Measurements from ENCODE around the gene SAMD4A. TPM values are rescaled to one million over a fixed set of nuclear protein-coding genes. Genes with fewer than 3 reads are reported as not detected.

The SAMD4A gene
- total and polyA plus RNA-seq, 8 donors = 2.9 to 12.2 (median 9.4) TPM

DNA sequence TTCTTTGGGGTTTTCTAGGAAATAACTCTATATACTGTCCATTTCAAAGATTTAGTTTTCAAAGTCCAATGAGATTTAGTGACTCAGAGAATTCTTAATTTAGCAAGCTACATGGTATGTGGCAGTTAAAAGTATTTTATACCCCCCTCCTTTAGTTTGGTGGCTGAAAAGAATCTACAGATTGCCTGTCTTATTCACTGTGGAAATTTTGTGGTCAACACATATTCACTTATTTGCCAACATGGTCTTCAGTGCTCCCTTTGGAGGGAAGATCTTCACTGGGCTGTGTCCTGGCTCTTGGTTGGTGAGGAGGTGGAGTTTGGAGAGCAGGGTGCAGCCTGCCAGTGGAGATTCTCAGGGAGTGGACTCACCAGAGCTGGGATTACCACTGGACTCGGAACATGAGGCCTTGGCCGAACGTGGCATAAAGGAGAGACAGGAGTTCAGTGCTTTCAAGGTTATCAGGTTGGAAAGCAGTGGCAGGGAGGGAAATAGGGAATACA, 39.8 kb downstream of the SAMD4A start:
- Histone ChIP-seq H3K27me3 (no peaks in the 10 kb centered on the region), H3K4me3 (no peak overlapping the region), H3K36me3 (no peaks in the 10 kb centered on the region), H3K9me3 (no peaks in the 10 kb centered on the region), H3K4me1 (no peaks in the 10 kb centered on the region), H3K27ac (no peak overlapping the region)
- FAIRE-seq = no peak
- no peak for DNase-seq
- TF ChIP-seq, protein P1, sequence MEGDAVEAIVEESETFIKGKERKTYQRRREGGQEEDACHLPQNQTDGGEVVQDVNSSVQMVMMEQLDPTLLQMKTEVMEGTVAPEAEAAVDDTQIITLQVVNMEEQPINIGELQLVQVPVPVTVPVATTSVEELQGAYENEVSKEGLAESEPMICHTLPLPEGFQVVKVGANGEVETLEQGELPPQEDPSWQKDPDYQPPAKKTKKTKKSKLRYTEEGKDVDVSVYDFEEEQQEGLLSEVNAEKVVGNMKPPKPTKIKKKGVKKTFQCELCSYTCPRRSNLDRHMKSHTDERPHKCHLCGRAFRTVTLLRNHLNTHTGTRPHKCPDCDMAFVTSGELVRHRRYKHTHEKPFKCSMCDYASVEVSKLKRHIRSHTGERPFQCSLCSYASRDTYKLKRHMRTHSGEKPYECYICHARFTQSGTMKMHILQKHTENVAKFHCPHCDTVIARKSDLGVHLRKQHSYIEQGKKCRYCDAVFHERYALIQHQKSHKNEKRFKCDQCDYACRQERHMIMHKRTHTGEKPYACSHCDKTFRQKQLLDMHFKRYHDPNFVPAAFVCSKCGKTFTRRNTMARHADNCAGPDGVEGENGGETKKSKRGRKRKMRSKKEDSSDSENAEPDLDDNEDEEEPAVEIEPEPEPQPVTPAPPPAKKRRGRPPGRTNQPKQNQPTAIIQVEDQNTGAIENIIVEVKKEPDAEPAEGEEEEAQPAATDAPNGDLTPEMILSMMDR (IDR thresholded peaks at IDR 0.05) = no peak
- intact Hi-C loops (cut with DNase I) = no loop called here
- 58 to 70% methylated on average over 3 of the region's 3 CpGs for WGBS, 2 donors
- no peak for ATAC-seq

DNA sequence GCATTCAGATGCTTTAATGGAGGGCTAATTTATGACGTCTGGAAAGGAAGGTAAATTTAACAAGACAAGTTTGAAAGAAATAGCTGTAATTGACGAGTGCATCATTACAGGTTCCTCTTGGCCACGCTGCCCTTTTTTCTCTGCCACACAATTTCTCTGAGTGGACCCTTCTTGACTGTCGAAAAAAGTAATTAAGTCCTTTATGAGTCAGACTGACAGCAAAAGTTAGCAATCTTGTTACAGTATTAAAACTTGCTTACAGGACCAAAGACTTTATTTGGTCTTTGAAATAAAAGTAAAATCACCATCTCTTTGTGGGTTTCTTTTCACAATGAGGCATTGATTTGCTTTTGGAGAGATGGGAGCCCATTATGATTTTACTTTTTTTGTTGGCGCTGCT, 42.6 kb downstream of the SAMD4A start:
- Histone ChIP-seq H3K4me3 (no peak overlapping the region), H3K9me3 (no peaks in the 10 kb centered on the region), H3K27ac (no peak overlapping the region), H3K4me1 (no peaks in the 10 kb centered on the region), H3K36me3 (no peaks in the 10 kb centered on the region), H3K27me3 (no peaks in the 10 kb centered on the region)
- ATAC-seq (no peak), FAIRE-seq (no peak), DNase-seq (no peak)
- TF ChIP-seq, protein P1 (IDR thresholded peaks at IDR 0.05) = no peak
- intact Hi-C loops (cut with DNase I) = no loop called here
- WGBS, 2 donors = 74 to 78% methylated on average over 5 of the region's 5 CpGs

DNA sequence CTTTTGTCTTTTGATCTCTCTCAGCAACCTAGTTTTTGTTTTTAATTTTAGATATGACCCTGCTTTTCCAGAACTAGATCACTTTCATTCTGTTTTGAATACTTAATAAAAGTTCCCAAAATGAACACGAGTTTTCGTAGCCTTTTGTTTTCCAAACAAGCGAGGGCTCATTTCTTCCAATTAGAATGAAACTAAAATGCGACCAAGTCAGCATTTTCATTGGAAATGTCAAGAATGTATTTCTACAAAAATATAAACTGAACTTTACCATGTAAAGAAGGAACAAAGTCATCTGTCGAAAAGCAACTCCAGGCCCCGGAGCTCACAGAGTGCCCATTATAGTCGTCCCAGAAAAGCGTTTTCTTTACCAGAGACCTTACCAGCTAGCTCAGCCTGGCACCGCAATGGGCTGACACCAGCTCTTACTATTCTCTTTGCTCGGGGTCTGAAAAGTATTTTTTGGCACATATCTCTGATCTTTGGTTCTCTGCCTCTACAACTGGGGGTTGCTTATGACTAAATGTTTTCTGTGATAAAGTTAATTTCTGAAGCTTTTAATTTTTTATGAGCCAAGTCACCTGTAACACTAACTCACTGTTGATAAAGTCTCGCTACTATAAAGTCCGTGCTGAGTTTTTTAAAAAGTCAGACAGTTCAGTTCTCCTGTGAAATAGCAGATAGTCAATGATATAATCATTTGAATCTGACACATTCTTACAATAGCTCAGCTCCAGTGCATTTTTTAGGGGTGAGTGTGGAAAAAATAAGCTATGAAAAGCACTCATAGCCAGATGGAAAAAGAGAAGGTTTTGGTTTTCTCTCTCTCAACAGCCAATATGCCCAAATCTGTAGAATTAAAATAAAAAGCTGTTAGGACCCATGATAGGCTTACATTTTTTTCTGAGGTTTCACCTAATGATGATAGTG, 43.4 kb downstream of the SAMD4A start:
- ATAC-seq (no peak), FAIRE-seq (no peak), DNase-seq (no peak)
- Histone ChIP-seq H3K4me1 (no peaks in the 10 kb centered on the region), H3K9me3 (no peaks in the 10 kb centered on the region), H3K27ac (no peak overlapping the region), H3K36me3 (no peaks in the 10 kb centered on the region), H3K4me3 (no peak overlapping the region), H3K27me3 (no peaks in the 10 kb centered on the region)
- 87 to 90% methylated on average over 12 of the region's 12 CpGs for WGBS, 2 donors
- intact Hi-C loops (cut with DNase I) = no loop called here
- TF ChIP-seq, protein P1 (IDR thresholded peaks at IDR 0.05) = no peak

DNA sequence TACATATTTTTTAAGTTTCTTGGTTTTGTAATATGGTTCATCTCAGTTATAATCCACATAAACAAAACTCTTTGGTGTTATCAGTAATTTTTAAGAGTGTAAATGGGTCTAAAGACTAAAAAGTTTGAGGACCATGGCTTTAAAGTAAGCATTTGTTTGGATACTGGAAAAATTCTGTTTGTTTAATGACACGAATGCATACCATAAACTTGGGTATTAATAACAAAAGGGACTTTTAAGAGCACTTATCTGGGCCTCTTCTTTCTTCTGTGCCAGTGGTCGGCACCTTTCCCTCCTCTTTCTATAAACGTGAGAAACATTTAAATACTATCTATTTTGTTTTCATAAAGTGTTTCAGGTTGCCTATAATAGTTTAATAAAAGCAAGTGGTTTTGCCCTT, 47.4 kb downstream of the SAMD4A start:
- no peaks in the 10 kb centered on the region for H3K36me3 ChIP-seq
- H3K4me1 ChIP-seq = no peaks in the 10 kb centered on the region
- H3K9me3 ChIP-seq = no peaks in the 10 kb centered on the region
- no peaks in the 10 kb centered on the region for H3K27me3 ChIP-seq
- H3K27ac ChIP-seq = no peak overlapping the region
- intact Hi-C loops (cut with DNase I) = no loop called here
- DNase-seq (no peak), ATAC-seq (no peak), FAIRE-seq (no peak)
- TF ChIP-seq, protein P1 (IDR thresholded peaks at IDR 0.05) = no peak
- WGBS, 2 donors = 67 to 75% methylated on average over 3 of the region's 3 CpGs
- H3K4me3 ChIP-seq = no peak overlapping the region

DNA sequence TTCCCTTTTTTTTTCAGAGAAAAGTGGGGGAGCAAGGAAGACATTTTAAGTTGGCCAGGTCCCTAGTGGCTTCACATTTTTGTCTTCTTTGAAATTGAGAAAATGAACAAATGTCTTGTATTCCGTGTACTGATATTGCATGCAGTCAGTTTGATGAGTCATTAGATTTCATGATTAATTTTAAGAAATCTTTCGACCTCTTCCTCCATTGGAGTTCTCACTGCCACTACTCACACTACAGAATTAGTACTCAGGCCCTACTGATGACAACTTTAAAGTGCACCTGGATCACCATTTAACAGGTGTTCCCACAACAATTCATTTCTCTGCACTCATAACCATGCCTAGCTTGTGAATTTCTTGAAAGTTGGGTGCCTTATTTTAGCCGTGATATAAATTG, 50.5 kb downstream of the SAMD4A start:
- Histone ChIP-seq H3K4me3 (no peak overlapping the region), H3K36me3 (no peaks in the 10 kb centered on the region), H3K27ac (no peak overlapping the region), H3K4me1 (no peaks in the 10 kb centered on the region), H3K9me3 (no peaks in the 10 kb centered on the region), H3K27me3 (no peaks in the 10 kb centered on the region)
- WGBS, 2 donors = 87 to 92% methylated on average over 3 of the region's 3 CpGs
- FAIRE-seq = no peak
- TF ChIP-seq, protein P1 (IDR thresholded peaks at IDR 0.05) = no peak
- intact Hi-C loops (cut with DNase I) = no loop called here
- no peak for DNase-seq
- ATAC-seq = no peak
